HepG2 (cell line): ENCODE data around the gene ARFGAP3. TPM values are rescaled to one million over a fixed set of nuclear protein-coding genes. Genes with fewer than 3 reads are reported as not detected.
"Not testable (repeated sequence)": the region's sequence is repeated elsewhere in the genome, so short reads cannot be mapped to it uniquely, and the experiment has no call there.

ENCODE experiments used
- ATAC-seq: fragments of 200-7000 bp; cut with Tn5 transposase; 3 replicates; pipeline ENCODE4 v1.9.1; 2020; ENCODE audit warnings: mild to moderate bottlenecking, moderate library complexity
- BruUV-seq: library from RNA; stranded (reverse); fragments of 400-500 nt; replicated peaks from 2 replicates; lab custom pipeline; 2021; lab: Mats Ljungman, UMichigan
- CTCF ChIA-PET: fragments of 300-600 bp; formaldehyde crosslinking; extraction: SDS; loops from one replicate; lab custom pipeline; 2021; ENCODE audit warnings: low total read pairs, inconsistent platforms, low intra/inter-chr PET ratio; lab: Yijun Ruan, JAX
- POLR2A ChIA-PET: fragments of 350-600 bp; sonication (Branson Sonifier 250); formaldehyde crosslinking; loops from one replicate; lab custom pipeline; 2020; ENCODE audit warnings: antibody characterized with exemption, inconsistent platforms; lab: Yijun Ruan, JAX
- DNase-seq: peaks from one replicate; pipeline ENCODE4 v3.0.0-alpha.2; 2015; ENCODE audit warnings: low spot score
- FAIRE-seq: peaks from 3 replicates; lab custom pipeline; 2011; peaks lifted over from hg19 to GRCh38; lab: Jason Lieb, UNC
- H2AFZ ChIP-seq: one replicate; pipeline ENCODE4 v1.6.1; 2011; ENCODE audit warnings: low read length, inconsistent platforms
- H3K27ac ChIP-seq: fragments of 300-600 bp; 3 replicates; pipeline ENCODE4 v1.8.0; 2011; ENCODE audit warnings: mixed run types, mild to moderate bottlenecking, mixed read lengths, low read length, inconsistent platforms; ENCODE audit not compliant: insufficient read depth; ENCODE audit errors: extremely low read length
- H3K27me3 ChIP-seq, 2 experiments: fragments of 200-600 bp in 1 of 2; 2 replicates in 1 of 2; 3 replicates in 1 of 2; pipeline versions ENCODE4 v1.6.0 to v1.8.0; 2011; ENCODE audit warnings: low read length in 2 of 2, mild to moderate bottlenecking in 2 of 2, moderate library complexity in 2 of 2, inconsistent platforms in 1 of 2; ENCODE audit not compliant: insufficient read depth in 2 of 2, control insufficient read depth in 1 of 2
- H3K36me3 ChIP-seq, 2 experiments: fragments of 200-600 bp in 1 of 2; replicated peaks in 1 of 2; 2 replicates in 1 of 2; 3 replicates in 1 of 2; pipeline versions ENCODE4 v1.5.1 to v1.8.0; 2011; ENCODE audit warnings: low read length in 2 of 2, inconsistent platforms in 1 of 2; ENCODE audit not compliant: insufficient read depth in 2 of 2, control insufficient read depth in 1 of 2
- H3K4me1 ChIP-seq: 2 replicates; pipeline ENCODE4 v1.5.1; 2012; ENCODE audit warnings: low read length, inconsistent platforms; ENCODE audit not compliant: insufficient read depth
- H3K4me2 ChIP-seq: 2 replicates; pipeline ENCODE4 v1.6.0; 2011; ENCODE audit warnings: low read depth, low read length, inconsistent platforms
- H3K4me3 ChIP-seq, 3 experiments: fragments of 200-600 bp in 1 of 3; sonication (generic), shearing (Covaris generic) in 1 of 3; replicated peaks in 1 of 3; 2 replicates each; pipeline ENCODE4 v1.5.1; 2011 to 2016; ENCODE audit warnings: low read length in 3 of 3, inconsistent platforms in 2 of 3, low read depth in 2 of 3, mild to moderate bottlenecking in 2 of 3, control low read depth in 1 of 3, mixed read lengths in 1 of 3; ENCODE audit not compliant: insufficient read depth in 1 of 3
- H3K79me2 ChIP-seq: one replicate; pipeline ENCODE4 v1.6.1; 2011; ENCODE audit warnings: low read length, inconsistent platforms; ENCODE audit not compliant: insufficient read depth
- H3K9ac ChIP-seq: 2 replicates; pipeline ENCODE4 v1.6.0; 2011; ENCODE audit warnings: mild to moderate bottlenecking, low read depth, low read length, inconsistent platforms; ENCODE audit not compliant: insufficient read depth
- H3K9me3 ChIP-seq: 2 replicates; pipeline ENCODE4 v1.5.1; 2012; ENCODE audit warnings: mild to moderate bottlenecking, low read length
- H4K20me1 ChIP-seq: 2 replicates; pipeline ENCODE4 v1.6.0; 2011; ENCODE audit warnings: inconsistent platforms, mild to moderate bottlenecking, low read length, moderate library complexity; ENCODE audit not compliant: insufficient read depth
- ADNP ChIP-seq: sonication (generic); formaldehyde crosslinking; IDR thresholded peaks from 2 replicates; pipeline ENCODE4 v1.4.0; 2020; ENCODE audit warnings: missing genetic modification reagents
- CHD4 ChIP-seq: fragments of 200-600 bp; sonication (generic); IDR thresholded peaks from 2 replicates; pipeline ENCODE4 v1.7.0; 2017; ENCODE audit warnings: mild to moderate bottlenecking, low read length, borderline replicate concordance
- HHEX ChIP-seq: IDR thresholded peaks from 2 replicates; pipeline ENCODE4 v1.6.1; 2016; ENCODE audit warnings: control low read depth
- HNRNPL ChIP-seq: fragments of 200-400 bp; formaldehyde crosslinking; IDR thresholded peaks from 2 replicates; pipeline ENCODE4 v1.6.1; 2017; ENCODE audit warnings: mild to moderate bottlenecking, low read depth, low read length
- JUN ChIP-seq: sonication (generic); formaldehyde crosslinking; IDR thresholded peaks from 2 replicates; pipeline ENCODE4 v1.4.0; 2020; ENCODE audit warnings: mild to moderate bottlenecking, missing genetic modification reagents
- KAT8 ChIP-seq: IDR thresholded peaks from 2 replicates; pipeline ENCODE4 v1.6.1; 2016; ENCODE audit warnings: missing genetic modification reagents, missing compliant biosample characterization
- KMT2B ChIP-seq: IDR thresholded peaks from 2 replicates; pipeline ENCODE4 v1.6.1; 2016; ENCODE audit warnings: missing genetic modification reagents, missing compliant biosample characterization
- ZC3H4 ChIP-seq: sonication (generic); formaldehyde crosslinking; IDR thresholded peaks from 2 replicates; pipeline ENCODE4 v1.4.0; 2020; ENCODE audit warnings: missing genetic modification reagents, borderline replicate concordance
- ZNF121 ChIP-seq: sonication (generic); formaldehyde crosslinking; IDR thresholded peaks from 2 replicates; pipeline ENCODE4 v1.5.0; 2020; ENCODE audit warnings: mild to moderate bottlenecking, missing genetic modification reagents
- ZNF792 ChIP-seq: IDR thresholded peaks from 2 replicates; pipeline ENCODE4 v1.6.1; 2016
- ZSCAN21 ChIP-seq: sonication (generic); formaldehyde crosslinking; IDR thresholded peaks from 2 replicates; pipeline ENCODE4 v1.8.0; 2022; ENCODE audit warnings: mild to moderate bottlenecking, missing genetic modification reagents, moderate library complexity, borderline replicate concordance
- ZSCAN25 ChIP-seq: sonication (generic); formaldehyde crosslinking; IDR thresholded peaks from 2 replicates; pipeline ENCODE4 v1.8.0; 2022; ENCODE audit warnings: mild to moderate bottlenecking, missing genetic modification reagents
- WGBS: methylation state at CpG from one replicate; pipeline ENCODE4 v1.1.6; 2017; ENCODE audit warnings: low lambda C conversion rate; 5-methylcytosine and 5-hydroxymethylcytosine counted together
- in situ Hi-C: cut with HindIII; loops from 2 replicates; pipeline ENCODE4 v1.10.0; 2017; ENCODE audit warnings: low pct_unique_long_range_greater_than_20kb; ENCODE audit not compliant: extremely low pct_ligation_motif_present
- intact Hi-C: fragments of 100-400 bp; cut with micrococcal nuclease; formaldehyde crosslinking; loops from one replicate; pipeline ENCODE4 v1.10.0; 2022; ENCODE audit not compliant: unreplicated experiment
- polyA plus RNA-seq, 8 experiments: library from polyadenylated mRNA; depleted of rRNA in 3 of 8; stranded (reverse) in 7 of 8; unstranded in 1 of 8; fragments of >200 nt; fragmentation: Illumina TruSeq in 4 of 8; extraction: Trizol in 4 of 8; gene quantifications; 2 replicates each; pipeline versions ENCODE4 v1.2.1 to v1.2.3, GENCODE V29; 2011 to 2016; ENCODE audit warnings: low read depth in 4 of 8, missing spikeins in 1 of 8, mixed read lengths in 1 of 8; ENCODE audit not compliant: insufficient read depth in 1 of 8
- total RNA-seq, 5 experiments: library from RNA; depleted of rRNA; stranded (reverse); fragments of >200 nt; fragmentation: Illumina TruSeq; extraction: Trizol; gene quantifications; 2 replicates each; pipeline ENCODE4 v1.2.3, GENCODE V29; 2016; ENCODE audit warnings: low read depth in 1 of 5
- TF ChIP-seq, protein P1 (sequence below): sonication (generic); IDR thresholded peaks from 2 replicates; pipeline ENCODE4 v1.6.1; 2016; ENCODE audit warnings: low read depth, borderline replicate concordance
- TF ChIP-seq, protein P2 (sequence below): sonication (generic); formaldehyde crosslinking; IDR thresholded peaks from 2 replicates; pipeline ENCODE4 v1.4.0; 2020; ENCODE audit warnings: missing genetic modification reagents
- TF ChIP-seq, protein P3 (sequence below): sonication (generic); formaldehyde crosslinking; IDR thresholded peaks from 2 replicates; pipeline ENCODE4 v1.5.1; 2020; ENCODE audit warnings: missing genetic modification reagents, mild to moderate bottlenecking, borderline replicate concordance

The ARFGAP3 gene
- total and polyA plus RNA-seq, 2 of the 13 experiments (the other 11 are each of a cell fraction or from before 2014, with no cell fraction given) = 41.7 to 61.6 TPM

DNA sequence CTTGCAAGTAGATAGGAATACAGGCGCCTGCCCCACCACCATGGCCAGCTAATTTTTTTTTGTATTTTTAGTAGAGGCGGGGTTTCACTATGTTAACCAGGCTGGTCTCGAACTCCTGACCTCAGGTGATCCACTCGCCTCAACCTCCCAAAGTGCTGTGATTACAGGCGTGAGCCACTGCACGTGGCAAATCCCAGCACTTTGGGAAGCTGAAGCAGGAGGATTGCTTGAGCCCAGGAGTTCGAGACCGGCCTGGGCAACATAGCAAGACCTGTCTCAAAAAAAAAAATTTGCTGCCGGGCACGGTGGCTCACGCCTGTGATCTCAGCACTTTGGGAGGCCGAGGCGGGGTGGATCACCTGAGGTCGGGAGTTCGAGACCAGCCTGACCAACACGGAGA lies 102.0 kb downstream of the ARFGAP3 start:
- POLR2A ChIA-PET = interaction anchor here (1.2 kb wide), 1 partner anchor 139 kb away, joined by 4 read pairs; no protein-coding TSS in a partner anchor
- H2AFZ ChIP-seq, H3K9me3 ChIP-seq, ATAC-seq, intact Hi-C loops, in situ Hi-C loops, CTCF ChIA-PET, H3K9ac ChIP-seq, DNase-seq, H4K20me1 ChIP-seq, H3K79me2 ChIP-seq, H3K36me3 ChIP-seq, FAIRE-seq, BruUV-seq, H3K4me3 ChIP-seq, H3K27me3 ChIP-seq: not testable (repeated sequence)
- TF ChIP-seq CHD4 (0 out of 2 replicates have a peak, but pooled peaks have one; percentile 36), ZNF121 (CRISPR knock-in tag) (peak; percentile 82), ADNP (CRISPR knock-in tag) (peak; percentile 18; the same call in 1 of the 2 replicates)
- Histone ChIP-seq H3K4me1 (peaks cover 68% of the 10 kb centered on the region), H3K4me2 (peak overlapping the region; percentile 56; the same call in 1 of the 2 replicates), H3K27ac (peak overlapping the region; percentile 80)
- 45% methylated on average over 13 of the region's 16 CpGs for WGBS

DNA sequence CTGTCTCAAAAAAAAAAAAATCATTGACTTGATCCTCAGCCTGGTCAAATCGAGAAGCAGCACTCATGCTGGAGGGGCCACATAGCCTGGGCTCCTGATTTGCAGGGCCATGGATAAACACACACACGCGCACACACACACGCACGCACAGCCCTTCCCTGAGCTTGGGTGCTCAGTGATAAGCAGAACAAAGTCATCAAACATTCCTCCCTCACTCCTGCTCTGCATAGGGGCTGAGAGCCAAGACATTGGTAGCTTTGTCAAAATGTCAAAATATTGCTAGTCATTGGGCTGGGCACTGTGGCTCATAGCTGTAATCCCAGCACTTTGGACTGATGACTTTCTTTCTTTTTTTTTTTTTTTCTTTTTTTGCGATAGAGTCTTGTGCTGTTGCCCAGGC lies 102.4 kb downstream of the ARFGAP3 start:
- FAIRE-seq = peak; percentile 88
- peaks cover 69% of the 10 kb centered on the region for H3K4me1 ChIP-seq
- TF ChIP-seq HHEX = peak; percentile 38; the same call in 1 of the 2 replicates
- TF ChIP-seq ZC3H4 (CRISPR knock-in tag) = no peak
- peak; percentile 67 for TF ChIP-seq ZSCAN25 (CRISPR knock-in tag)
- TF ChIP-seq, protein P1, sequence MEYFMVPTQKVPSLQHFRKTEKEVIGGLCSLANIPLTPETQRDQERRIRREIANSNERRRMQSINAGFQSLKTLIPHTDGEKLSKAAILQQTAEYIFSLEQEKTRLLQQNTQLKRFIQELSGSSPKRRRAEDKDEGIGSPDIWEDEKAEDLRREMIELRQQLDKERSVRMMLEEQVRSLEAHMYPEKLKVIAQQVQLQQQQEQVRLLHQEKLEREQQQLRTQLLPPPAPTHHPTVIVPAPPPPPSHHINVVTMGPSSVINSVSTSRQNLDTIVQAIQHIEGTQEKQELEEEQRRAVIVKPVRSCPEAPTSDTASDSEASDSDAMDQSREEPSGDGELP = peak; percentile 19; the same call in 1 of the 2 replicates
- peak; percentile 26; the same call in 1 of the 2 replicates for TF ChIP-seq ZNF792 (CRISPR knock-in tag)
- no peak for TF ChIP-seq HNRNPL
- TF ChIP-seq KAT8 (CRISPR knock-in tag) = 0 out of 2 replicates have a peak, but pooled peaks have one; percentile 39
- no peak for TF ChIP-seq JUN (CRISPR knock-in tag)
- TF ChIP-seq ZSCAN21 (CRISPR knock-in tag) = peak; percentile 84
- TF ChIP-seq, protein P2, sequence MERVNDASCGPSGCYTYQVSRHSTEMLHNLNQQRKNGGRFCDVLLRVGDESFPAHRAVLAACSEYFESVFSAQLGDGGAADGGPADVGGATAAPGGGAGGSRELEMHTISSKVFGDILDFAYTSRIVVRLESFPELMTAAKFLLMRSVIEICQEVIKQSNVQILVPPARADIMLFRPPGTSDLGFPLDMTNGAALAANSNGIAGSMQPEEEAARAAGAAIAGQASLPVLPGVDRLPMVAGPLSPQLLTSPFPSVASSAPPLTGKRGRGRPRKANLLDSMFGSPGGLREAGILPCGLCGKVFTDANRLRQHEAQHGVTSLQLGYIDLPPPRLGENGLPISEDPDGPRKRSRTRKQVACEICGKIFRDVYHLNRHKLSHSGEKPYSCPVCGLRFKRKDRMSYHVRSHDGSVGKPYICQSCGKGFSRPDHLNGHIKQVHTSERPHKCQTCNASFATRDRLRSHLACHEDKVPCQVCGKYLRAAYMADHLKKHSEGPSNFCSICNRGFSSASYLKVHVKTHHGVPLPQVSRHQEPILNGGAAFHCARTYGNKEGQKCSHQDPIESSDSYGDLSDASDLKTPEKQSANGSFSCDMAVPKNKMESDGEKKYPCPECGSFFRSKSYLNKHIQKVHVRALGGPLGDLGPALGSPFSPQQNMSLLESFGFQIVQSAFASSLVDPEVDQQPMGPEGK (CRISPR knock-in tag) = peak; percentile 60; the same call in 1 of the 2 replicates
- TF ChIP-seq KMT2B = no peak
- TF ChIP-seq, protein P3, sequence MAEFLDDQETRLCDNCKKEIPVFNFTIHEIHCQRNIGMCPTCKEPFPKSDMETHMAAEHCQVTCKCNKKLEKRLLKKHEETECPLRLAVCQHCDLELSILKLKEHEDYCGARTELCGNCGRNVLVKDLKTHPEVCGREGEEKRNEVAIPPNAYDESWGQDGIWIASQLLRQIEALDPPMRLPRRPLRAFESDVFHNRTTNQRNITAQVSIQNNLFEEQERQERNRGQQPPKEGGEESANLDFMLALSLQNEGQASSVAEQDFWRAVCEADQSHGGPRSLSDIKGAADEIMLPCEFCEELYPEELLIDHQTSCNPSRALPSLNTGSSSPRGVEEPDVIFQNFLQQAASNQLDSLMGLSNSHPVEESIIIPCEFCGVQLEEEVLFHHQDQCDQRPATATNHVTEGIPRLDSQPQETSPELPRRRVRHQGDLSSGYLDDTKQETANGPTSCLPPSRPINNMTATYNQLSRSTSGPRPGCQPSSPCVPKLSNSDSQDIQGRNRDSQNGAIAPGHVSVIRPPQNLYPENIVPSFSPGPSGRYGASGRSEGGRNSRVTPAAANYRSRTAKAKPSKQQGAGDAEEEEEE (CRISPR knock-in tag) = no peak

More for the DNA sequence above, 102.4 kb downstream of the ARFGAP3 start:
- no peaks in the 10 kb centered on the region for H3K9me3 ChIP-seq
- intact Hi-C loops (no loop called here), in situ Hi-C loops (no loop called here)
- ATAC-seq = peak; percentile 85
- WGBS = 0% methylated on average over 2 of the region's 6 CpGs
- H3K9ac ChIP-seq = no peak overlapping the region
- peak overlapping the region; percentile 80 for H3K27ac ChIP-seq
- ChIA-PET POLR2A (interaction anchor here (0.9 to 1.2 kb wide), 2 partner anchors 139 to 372 kb away, joined by 3 to 4 read pairs; no protein-coding TSS in a partner anchor), CTCF (no interaction called here)
- H3K36me3 ChIP-seq = no peaks in the 10 kb centered on the region
- no TSS peak for BruUV-seq
- H3K79me2 ChIP-seq = no peaks in the 10 kb centered on the region
- H3K4me3 ChIP-seq = no peak overlapping the region
- H4K20me1 ChIP-seq = no peaks in the 10 kb centered on the region
- peak; percentile 94 for DNase-seq
- H2AFZ ChIP-seq = no peak overlapping the region
- peak overlapping the region; percentile 56 for H3K4me2 ChIP-seq
- no peaks in the 10 kb centered on the region; a peak in 1 of 5 replicates for H3K27me3 ChIP-seq
